GM21360 (cell line): ENCODE results near the gene RNPEPL1.
"Not testable (repeated sequence)": the region's sequence is repeated elsewhere in the genome, so short reads cannot be mapped to it uniquely, and the experiment has no call there.

Experiments
- ATAC-seq: cut with Tn5 transposase; IDR thresholded peaks from one replicate; pipeline ENCODE4 v1.9.1; 2021; ENCODE audit warnings: mild to moderate bottlenecking, moderate library complexity; ENCODE audit not compliant: unreplicated experiment

Gene RNPEPL1

GRCh38 chr2:240567872-240568677 lies at the start of gene RNPEPL1:
RNPEPL1 (plus strand) TSS chr2:240568484; CDS start chr2:240568587, 103 bp downstream.
- no peak for ATAC-seq

GRCh38 chr2:240518981-240519380 lies 49.3 kb upstream of the RNPEPL1 start:
- no peak for ATAC-seq

- ATAC-seq, result no peak
Observed at GRCh38 chr2:240519396-240520129, 48.7 kb upstream of the RNPEPL1 start.

GRCh38 chr2:240520130-240520973 lies 47.9 kb upstream of the RNPEPL1 start:
- no peak for ATAC-seq

- no peak for ATAC-seq
Observed at GRCh38 chr2:240520974-240521350, 47.3 kb upstream of the RNPEPL1 start.

- not testable (repeated sequence) for ATAC-seq
Observed at GRCh38 chr2:240521885-240522284, 46.4 kb upstream of the RNPEPL1 start.

GRCh38 chr2:240522406-240522805 lies 45.9 kb upstream of the RNPEPL1 start:
- ATAC-seq, result no peak

- ATAC-seq, result no peak
Observed at GRCh38 chr2:240523451-240524281, 44.6 kb upstream of the RNPEPL1 start.

GRCh38 chr2:240524963-240525718 lies 43.1 kb upstream of the RNPEPL1 start:
- no peak for ATAC-seq

GRCh38 chr2:240525802-240526201 lies 42.5 kb upstream of the RNPEPL1 start:
- no peak for ATAC-seq

- ATAC-seq, result no peak
Observed at GRCh38 chr2:240526521-240526920, 41.8 kb upstream of the RNPEPL1 start.

GRCh38 chr2:240527153-240527750 lies 41.0 kb upstream of the RNPEPL1 start:
- no peak for ATAC-seq

GRCh38 chr2:240528406-240529040 lies 39.8 kb upstream of the RNPEPL1 start:
- no peak for ATAC-seq

- no peak for ATAC-seq
Observed at GRCh38 chr2:240529344-240529999, 38.8 kb upstream of the RNPEPL1 start.

GRCh38 chr2:240530181-240530580 lies 38.1 kb upstream of the RNPEPL1 start:
- ATAC-seq, result no peak

- ATAC-seq, result no peak
Observed at GRCh38 chr2:240531038-240531437, 37.2 kb upstream of the RNPEPL1 start.

GRCh38 chr2:240532031-240532775 lies 36.1 kb upstream of the RNPEPL1 start:
- ATAC-seq, result no peak
